ENCODE data around the gene MMAA.
"Not testable (repeated sequence)": the region's sequence is repeated elsewhere in the genome, so short reads cannot be mapped to it uniquely, and the experiment has no call there.

MMAA gene

GRCh38 chr4:145635630-145636029 lies 16.4 kb downstream of the MMAA start:
- DNase-seq, result no peak

- DNase-seq, result no peak
These were observed 20.1 kb downstream of the MMAA start for GRCh38 chr4:145639186-145639698.

- DNase-seq, result not testable (repeated sequence)
These were observed 21.1 kb downstream of the MMAA start for GRCh38 chr4:145640236-145640635.

GRCh38 chr4:145643295-145643694 lies 24.1 kb downstream of the MMAA start:
- DNase-seq, result no peak

DNA sequence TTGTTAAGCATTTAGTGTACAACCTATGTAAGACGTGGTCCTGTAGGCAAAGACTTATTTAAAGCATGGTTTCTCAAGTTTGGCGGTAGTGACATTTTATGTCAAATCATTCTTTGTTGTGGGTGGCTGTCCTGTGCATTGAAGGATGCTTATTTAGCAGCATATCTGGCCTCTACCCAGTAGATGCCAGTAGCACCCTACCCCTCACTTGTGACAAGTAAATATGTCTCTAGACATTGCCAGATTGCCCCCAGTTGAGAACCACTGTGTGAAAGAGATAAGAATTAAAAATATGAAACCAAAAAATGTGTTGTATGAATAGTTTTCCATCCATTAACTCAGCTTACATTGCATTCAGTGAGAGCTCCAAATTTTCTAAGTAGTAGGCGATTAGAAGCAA lies 25.5 kb downstream of the MMAA start:
- no peak for DNase-seq

- DNase-seq, result no peak
These were observed 37.0 kb downstream of the MMAA start for GRCh38 chr4:145656156-145656555.

DNA sequence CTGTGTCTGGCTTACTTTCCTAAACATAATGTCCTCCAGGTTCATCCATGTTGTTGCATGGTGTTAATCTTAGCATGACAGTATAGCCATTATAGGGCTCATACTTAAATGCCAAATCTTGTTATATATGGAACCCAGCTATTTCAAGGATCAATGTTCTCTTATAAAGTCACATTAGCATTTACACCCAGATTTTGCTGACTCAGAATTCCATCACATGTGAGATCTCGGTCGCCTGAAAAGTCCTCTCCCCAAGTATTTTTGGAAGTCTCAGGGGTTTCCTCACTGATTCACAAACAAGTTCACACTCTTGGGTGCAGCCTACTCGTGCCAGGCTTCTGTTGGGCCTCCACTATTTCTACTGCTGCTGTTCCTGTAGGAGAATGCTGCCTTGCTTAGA lies 40.9 kb downstream of the MMAA start:
- no peak for DNase-seq

- DNase-seq, result no peak
These were observed 44.0 kb downstream of the MMAA start for GRCh38 chr4:145663194-145663593.

DNA sequence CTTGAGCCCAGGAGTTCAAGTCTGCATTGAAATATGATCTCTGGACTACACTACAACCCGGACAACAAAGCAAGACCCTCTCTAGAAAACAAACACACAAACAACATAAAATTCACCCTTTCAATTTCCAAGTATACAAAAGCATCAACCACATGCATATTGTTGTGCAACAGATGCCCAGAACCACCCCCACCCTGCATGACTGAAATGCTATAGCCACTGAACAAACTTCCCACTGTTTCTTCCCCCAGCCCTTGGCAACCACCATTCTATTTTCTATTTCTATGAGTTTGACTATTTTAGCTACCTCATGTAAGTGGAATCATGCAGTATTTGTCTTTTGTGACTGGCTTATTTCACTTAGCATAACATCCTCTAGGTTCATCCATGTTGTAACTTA lies 46.6 kb downstream of the MMAA start:
- no peak for DNase-seq

GRCh38 chr4:145670422-145670821 lies 51.2 kb downstream of the MMAA start:
- no peak for DNase-seq

DNA sequence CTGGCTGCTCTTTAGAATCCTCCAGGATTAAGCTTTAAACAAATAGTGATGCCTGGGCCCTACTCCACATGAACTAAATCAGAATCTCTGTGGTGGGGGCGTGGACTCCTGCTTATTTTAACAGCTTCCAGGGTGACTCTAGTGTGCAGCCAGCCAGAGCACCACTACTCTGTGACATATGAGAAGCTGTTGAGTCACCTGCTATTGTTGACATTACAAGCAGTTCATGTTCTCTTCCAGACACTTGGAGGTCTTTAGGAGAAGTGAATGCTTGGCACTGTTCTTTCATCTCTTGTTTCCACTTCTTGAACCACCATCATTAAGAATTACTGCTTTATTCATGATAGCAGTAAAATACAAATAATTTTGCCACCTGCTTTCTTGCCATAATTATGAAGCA lies 60.3 kb downstream of the MMAA start:
- no peak for DNase-seq

- no peak for DNase-seq
These were observed 60.8 kb downstream of the MMAA start, which contains the start of gene C4orf51 for GRCh38 chr4:145679991-145680455. TSS of gene C4orf51 (plus strand) at chr4:145680146. CDS start at chr4:145680204, 58 bp downstream.

DNA sequence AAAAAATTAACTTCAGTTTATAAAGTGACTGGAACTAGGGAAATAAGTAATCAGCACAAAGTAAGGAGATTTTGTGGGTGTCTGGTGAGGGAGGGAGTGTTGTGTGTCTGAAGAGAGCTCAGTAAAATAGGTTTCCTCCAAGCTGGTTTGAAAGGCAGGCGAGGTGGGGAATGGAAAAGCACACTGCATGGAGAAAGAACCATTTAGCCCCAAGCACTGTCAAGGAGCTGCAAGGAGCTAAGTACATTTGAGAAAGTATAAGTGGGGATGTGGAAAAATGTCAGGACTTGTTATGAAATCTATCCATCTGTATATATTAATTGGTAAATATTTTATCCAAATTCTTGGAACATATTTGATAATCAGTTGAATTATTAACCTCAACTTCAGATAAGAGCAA lies 61.7 kb downstream of the MMAA start:
- DNase-seq, result no peak

GRCh38 chr4:145681518-145681917 lies 62.3 kb downstream of the MMAA start:
- no peak for DNase-seq

DNA sequence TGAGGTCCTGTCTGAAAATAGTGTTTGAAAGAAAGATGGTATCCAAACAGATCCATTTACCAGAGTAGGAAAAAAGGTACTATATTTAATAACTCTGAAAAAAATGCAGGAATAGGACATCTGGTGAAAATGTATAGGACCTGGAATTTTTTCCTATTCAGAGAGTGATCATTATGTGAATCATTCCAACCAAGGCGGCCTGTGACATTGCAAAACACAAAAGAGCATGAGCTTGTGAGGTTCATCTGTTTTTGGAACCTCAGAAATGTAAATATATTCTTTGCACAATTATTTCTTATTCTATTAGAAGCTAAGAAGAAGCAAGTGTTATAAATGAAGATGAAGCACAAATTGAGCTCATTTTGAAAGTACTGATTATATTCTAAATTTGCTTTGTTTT lies 62.8 kb downstream of the MMAA start:
- DNase-seq, result no peak

DNA sequence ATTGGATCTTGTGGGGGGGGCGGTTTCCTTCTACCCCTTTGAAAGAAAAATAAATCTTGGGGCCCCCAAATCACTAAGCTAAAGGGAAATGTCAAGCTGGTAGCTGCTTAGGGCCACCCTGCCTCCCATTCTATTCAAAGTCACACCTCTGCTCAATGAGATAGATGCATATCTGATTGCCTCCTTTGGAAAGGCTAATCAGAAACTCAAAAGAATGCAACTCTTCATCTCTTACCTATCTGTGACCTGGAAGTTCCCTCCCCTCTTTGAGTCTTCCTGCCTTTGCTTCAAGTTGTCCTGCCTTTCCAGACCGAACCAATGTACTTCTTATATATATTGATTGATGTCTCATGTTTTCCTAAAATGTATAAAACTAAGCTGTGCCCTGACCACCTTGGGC lies 67.8 kb downstream of the MMAA start:
- DNase-seq, result no peak

- DNase-seq, result no peak
These were observed 71.4 kb downstream of the MMAA start for GRCh38 chr4:145690610-145691009.

GRCh38 chr4:145691416-145691815 lies 72.2 kb downstream of the MMAA start:
- not testable (repeated sequence) for DNase-seq

DNA sequence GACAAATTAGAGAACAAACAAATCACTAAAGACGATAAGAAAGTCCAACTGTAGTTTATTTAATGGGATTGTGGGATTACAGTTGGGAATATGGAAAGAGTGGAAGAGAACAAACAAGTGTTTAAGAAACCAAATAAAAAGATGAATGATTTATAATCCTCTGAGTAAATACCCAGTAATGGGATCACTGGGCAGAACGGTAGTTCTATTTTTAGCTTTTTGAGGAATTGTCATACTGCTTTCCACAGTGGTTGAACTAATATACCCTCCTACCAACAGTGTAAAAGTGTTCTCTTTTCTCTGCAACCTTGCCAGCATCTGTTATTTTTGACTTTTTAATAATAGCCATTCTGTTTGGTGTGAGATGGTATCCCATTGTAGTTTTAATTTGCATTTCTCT lies 75.7 kb downstream of the MMAA start:
- no peak for DNase-seq

GRCh38 chr4:145697332-145697731 lies 78.1 kb downstream of the MMAA start:
- no peak for DNase-seq

DNA sequence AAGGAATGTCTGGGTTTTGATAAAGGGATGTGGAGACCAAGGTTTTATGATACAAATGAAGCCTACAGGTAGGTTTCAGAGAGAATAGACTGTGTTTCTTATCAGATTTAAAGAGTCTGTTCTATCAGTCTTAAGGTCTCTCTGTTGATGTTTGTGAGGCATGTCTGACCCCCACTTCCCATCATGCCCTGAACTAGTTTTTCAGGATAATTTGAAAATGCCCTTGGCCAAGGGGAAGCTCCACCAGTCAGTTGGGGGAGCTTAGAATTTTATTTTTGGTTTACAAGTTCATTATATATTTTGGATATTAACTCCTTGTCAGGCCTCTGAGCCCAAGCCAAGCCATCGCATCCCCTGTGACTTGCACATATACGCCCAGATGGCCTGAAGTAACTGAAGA lies 79.3 kb downstream of the MMAA start:
- DNase-seq, result no peak

DNA sequence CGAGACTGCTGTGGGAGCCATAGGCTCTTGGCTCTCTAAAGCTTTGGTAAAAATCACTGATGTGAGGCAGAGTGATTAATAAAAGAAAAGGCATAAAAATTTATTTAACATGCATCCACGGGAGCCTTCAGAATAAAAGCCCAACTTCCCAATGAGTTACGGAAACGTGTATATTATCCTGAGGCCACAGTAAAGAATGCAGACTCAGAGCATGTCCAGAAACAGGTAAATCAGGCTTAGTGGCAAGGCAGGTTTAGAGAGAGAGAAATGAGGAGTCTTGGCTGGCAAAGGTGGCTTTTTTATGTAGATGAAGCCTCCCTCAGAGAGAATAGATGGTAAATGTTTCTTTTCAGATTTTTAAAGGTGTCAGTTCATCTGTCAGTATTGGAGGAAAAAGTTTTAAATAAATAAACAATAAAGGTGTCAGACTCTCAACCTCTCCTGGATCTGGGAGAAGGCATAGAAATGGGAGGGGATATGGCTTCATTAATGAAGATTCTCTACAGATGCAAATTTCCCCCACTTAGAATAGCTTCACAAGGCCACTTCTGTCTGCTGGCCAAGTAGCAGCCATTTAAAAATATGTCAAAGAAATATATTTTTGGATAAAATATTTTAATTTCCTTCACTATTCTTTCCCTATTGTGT lies 84.8 kb downstream of the MMAA start:
- DNase-seq, result no peak

GRCh38 chr4:145709336-145709735 lies 90.2 kb downstream of the MMAA start:
- no peak for DNase-seq

All from activated CD4-positive, alpha-beta T cell treated with anti-CD3 and anti-CD28 coated beads, Interleukin-2, amount 50 U/mL, for 1 hour (primary cell).